Measurements from ENCODE around the gene BORCS5. TPM values are rescaled to one million over a fixed set of nuclear protein-coding genes. Genes with fewer than 3 reads are reported as not detected.
A peak's percentile ranks its signal among the peaks of the same experiment; 100 is the strongest.

The BORCS5 gene
- total and polyA plus RNA-seq, 2 of the 4 experiments (the other 2 are of a cell fraction): 14.4 to 18.3 TPM

GRCh38 chr12:12372946-12373722, 16.3 kb downstream of the BORCS5 start:
- intact Hi-C loops (cut with micrococcal nuclease): no loop called here
- H3K27me3 ChIP-seq (ENCODE audit: control insufficient read depth, insufficient read depth, low read length): no peaks in the 10 kb centered on the region
- H3K27ac ChIP-seq (ENCODE audit: insufficient read depth, low read length): no peak overlapping the region
- CTCF ChIA-PET: interaction anchor here (0.6 kb wide), 2 partner anchors 39 to 62 kb away, joined by 4 to 5 read pairs; no protein-coding TSS in a partner anchor
- H2BK120ac ChIP-seq (ENCODE audit: low read depth, low read length): no peak overlapping the region
- no peaks in the 10 kb centered on the region for H3K9me3 ChIP-seq (ENCODE audit: control insufficient read depth, insufficient read depth, low read length)
- H4K91ac ChIP-seq (ENCODE audit: insufficient read depth, low read depth, low read length): no peak overlapping the region
- H3K4me2 ChIP-seq (ENCODE audit: low read depth, low read length): no peak overlapping the region
- H4K8ac ChIP-seq (ENCODE audit: low read depth in 2 of 2, low read length in 2 of 2): no peak overlapping the region
- no peak overlapping the region for H2BK5ac ChIP-seq (ENCODE audit: low read depth, low read length, poor library complexity, severe bottlenecking)
- H3K23ac ChIP-seq (ENCODE audit: low read depth, low read length): 0 out of 2 replicates have a peak overlapping the region, but pooled peaks have one; percentile 31
- H3K4me1 ChIP-seq (ENCODE audit: control insufficient read depth, insufficient read depth, low read length): peaks cover 6% of the 10 kb centered on the region
- no peak for TF ChIP-seq USF2 (IDR thresholded peaks at IDR 0.05; ENCODE audit: low read depth, low read length)
- peak; percentile 59; the same call in 1 of the 2 replicates for TF ChIP-seq CEBPB (IDR thresholded peaks at IDR 0.05; ENCODE audit: low read depth, low read length)
- DNase-seq (no peak), ATAC-seq (ENCODE audit: low read depth) (no peak)
- in situ Hi-C loops (cut with MboI; ENCODE audit: low sequenced_read_pairs): loop anchor here (10.0 kb wide), 1 partner anchor 332 kb away; no protein-coding TSS in a partner anchor
- no peak overlapping the region for H3K4me3 ChIP-seq (ENCODE audit: insufficient read depth, low read depth, low read length)
- no peaks in the 10 kb centered on the region for H4K20me1 ChIP-seq (ENCODE audit: insufficient read depth, low read length)
- H2AK5ac ChIP-seq (ENCODE audit: low read depth, low read length): no peak overlapping the region
- no CpG with 5 or more reads among the region's 4 CpGs for WGBS, 2 experiments (ENCODE audit: extremely low coverage in 2 of 2, insufficient read length in 1 of 2)
- no peak overlapping the region for H2AK9ac ChIP-seq (replicated peaks; ENCODE audit: low read depth, low read length, poor library complexity)
- no peak overlapping the region for H2BK20ac ChIP-seq (ENCODE audit: low read depth, low read length)
- peaks cover 3 to 5% of the 10 kb centered on the region in 2 experiments; a peak in 2 of 4 replicates for H3K79me1 ChIP-seq (ENCODE audit: low read depth in 1 of 2, low read length in 2 of 2)
- H3K14ac ChIP-seq (replicated peaks; ENCODE audit: low read depth, low read length): no peak overlapping the region
- no peak overlapping the region for H2AFZ ChIP-seq (replicated peaks; ENCODE audit: low read length, poor library complexity)
- no peak overlapping the region for H2BK15ac ChIP-seq (ENCODE audit: low read depth, low read length)
- no peak overlapping the region for H4K5ac ChIP-seq (ENCODE audit: low read depth, low read length)
- H3K56ac ChIP-seq (ENCODE audit: extremely low read depth, insufficient read depth, low read length): no peak overlapping the region
- peaks cover 3% of the 10 kb centered on the region; the same call in 1 of the 2 replicates for H3K36me3 ChIP-seq (ENCODE audit: control insufficient read depth, insufficient read depth, low read length)
- dilution Hi-C loops (cut with HindIII; ENCODE audit: low sequenced_read_pairs, unreplicated experiment): no loop called here
- POLR2A ChIA-PET (ENCODE audit: unreplicated experiment): no interaction called here
- BruUV-seq (replicated peaks): no TSS peak
- H3K4ac ChIP-seq (ENCODE audit: low read depth, low read length): no peak overlapping the region
- H3K18ac ChIP-seq (ENCODE audit: low read depth, low read length): no peak overlapping the region
- no peak overlapping the region; the same call in 1 of the 2 replicates for H3K9ac ChIP-seq (ENCODE audit: low read depth, low read length)
- H3K9me1 ChIP-seq (ENCODE audit: insufficient read depth, low read length): no peaks in the 10 kb centered on the region

All from IMR-90 (cell line).